Parathyroid adenoma (tissue), 2 donors: ENCODE results near the gene PNPLA1.
A peak's percentile ranks its signal among the peaks of the same experiment; 100 is the strongest.

Source experiments
- H2AFZ ChIP-seq: fragments of 300-600 bp; sonication (generic); one replicate; pipeline ENCODE4 v1.7.0; 2017; ENCODE audit warnings: antibody characterized with exemption, mild to moderate bottlenecking
- H3K27ac ChIP-seq: fragments of 300-600 bp; sonication (generic); one replicate; pipeline ENCODE4 v1.7.0; 2017
- H3K27me3 ChIP-seq: fragments of 300-600 bp; sonication (generic); one replicate; pipeline ENCODE4 v1.7.0; 2017; ENCODE audit warnings: low read length; ENCODE audit not compliant: control insufficient read depth, insufficient read depth
- H3K36me3 ChIP-seq: fragments of 300-600 bp; sonication (generic); one replicate; pipeline ENCODE4 v1.7.0; 2017; ENCODE audit warnings: low read length; ENCODE audit not compliant: control insufficient read depth, insufficient read depth
- H3K4me1 ChIP-seq: fragments of 300-600 bp; sonication (generic); one replicate; pipeline ENCODE4 v1.7.0; 2017; ENCODE audit warnings: control low read depth
- H3K4me2 ChIP-seq: fragments of 300-600 bp; sonication (generic); one replicate; pipeline ENCODE4 v1.7.0; 2017; ENCODE audit warnings: low read length
- H3K4me3 ChIP-seq: fragments of 300-600 bp; sonication (generic); one replicate; pipeline ENCODE4 v1.7.0; 2017; ENCODE audit warnings: low read depth, low read length
- H3K79me2 ChIP-seq: fragments of 300-600 bp; sonication (generic); one replicate; pipeline ENCODE4 v1.7.0; 2017; ENCODE audit warnings: control low read depth
- H3K9ac ChIP-seq: fragments of 300-600 bp; sonication (generic); one replicate; pipeline ENCODE4 v1.7.0; 2017; ENCODE audit warnings: mild to moderate bottlenecking
- H3K9me3 ChIP-seq: fragments of 300-600 bp; sonication (generic); one replicate; pipeline ENCODE4 v1.7.0; 2017; ENCODE audit warnings: low read length; ENCODE audit not compliant: control insufficient read depth
- CTCF ChIP-seq: fragments of 300-600 bp; sonication (generic); IDR thresholded peaks from one replicate; pipeline ENCODE4 v1.7.0; 2017; ENCODE audit warnings: antibody characterized with exemption, mild to moderate bottlenecking
- donor health status: primary hyperparathyroidism.

Gene PNPLA1

GRCh38 chr6:36340618-36341454 lies 71.0 kb downstream of the PNPLA1 start:
- Histone ChIP-seq H3K9me3 (no peaks in the 10 kb centered on the region), H3K79me2 (no peaks in the 10 kb centered on the region), H3K36me3 (no peaks in the 10 kb centered on the region), H3K4me2 (peak overlapping the region; percentile 49), H3K9ac (no peak overlapping the region), H3K4me3 (no peak overlapping the region), H3K27me3 (no peaks in the 10 kb centered on the region), H2AFZ (peak overlapping the region; percentile 88), H3K27ac (no peak overlapping the region), H3K4me1 (peaks cover 3% of the 10 kb centered on the region)
- TF ChIP-seq CTCF = peak; percentile 97

GRCh38 chr6:36343109-36343680 lies 73.3 kb downstream of the PNPLA1 start:
- Histone ChIP-seq H3K4me1 (peaks cover 3% of the 10 kb centered on the region), H3K4me2 (no peak overlapping the region), H3K9ac (no peak overlapping the region), H3K9me3 (no peaks in the 10 kb centered on the region), H3K27me3 (no peaks in the 10 kb centered on the region), H2AFZ (no peak overlapping the region), H3K27ac (no peak overlapping the region), H3K4me3 (no peak overlapping the region), H3K79me2 (no peaks in the 10 kb centered on the region), H3K36me3 (no peaks in the 10 kb centered on the region)
- TF ChIP-seq CTCF = no peak

GRCh38 chr6:36345681-36346466 lies 76.0 kb downstream of the PNPLA1 start:
- H3K9ac ChIP-seq = no peak overlapping the region
- H3K27ac ChIP-seq = no peak overlapping the region
- no peaks in the 10 kb centered on the region for H3K4me1 ChIP-seq
- H3K79me2 ChIP-seq = no peaks in the 10 kb centered on the region
- TF ChIP-seq CTCF = no peak
- H3K36me3 ChIP-seq = no peaks in the 10 kb centered on the region
- no peak overlapping the region for H3K4me3 ChIP-seq
- no peak overlapping the region for H2AFZ ChIP-seq
- H3K27me3 ChIP-seq = no peaks in the 10 kb centered on the region
- no peaks in the 10 kb centered on the region for H3K9me3 ChIP-seq
- no peak overlapping the region for H3K4me2 ChIP-seq

DNA sequence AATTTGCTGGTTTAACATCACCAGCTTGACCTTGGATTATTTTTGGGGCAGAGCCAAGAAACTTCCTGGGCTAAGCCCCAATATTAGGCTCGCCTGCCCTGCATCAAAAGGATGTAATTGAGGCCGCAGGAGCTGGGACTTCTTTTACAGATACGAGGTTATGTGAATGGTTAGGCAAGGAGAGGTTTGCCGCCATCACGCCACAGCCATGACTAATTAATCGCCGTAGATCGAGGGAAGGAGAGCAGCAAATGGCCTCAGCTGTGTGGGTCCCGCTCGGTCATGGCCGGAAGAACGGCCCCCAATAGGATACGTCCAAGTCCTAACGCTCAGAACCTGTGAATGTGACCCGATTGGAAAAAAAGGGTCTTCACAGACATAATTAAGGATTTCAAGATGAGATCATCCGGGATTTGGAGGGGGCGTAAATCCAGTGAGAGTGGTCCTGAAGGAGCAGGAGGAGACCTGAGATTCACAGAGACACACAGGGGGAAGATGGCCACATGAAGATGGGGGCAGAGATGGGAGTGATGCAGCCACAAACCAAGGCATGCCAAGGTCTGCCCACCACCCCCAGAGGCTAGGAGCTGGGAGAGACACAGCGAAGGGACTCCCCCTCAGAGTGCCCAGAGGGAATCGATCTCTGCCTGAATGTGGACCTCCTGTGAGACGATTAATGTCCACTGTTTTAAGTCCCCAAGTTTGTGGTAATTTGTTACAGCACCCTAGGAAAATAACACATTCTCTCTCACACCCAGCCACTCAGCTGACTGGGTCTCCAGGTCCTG lies 76.8 kb downstream of the PNPLA1 start:
- H3K4me3 ChIP-seq = no peak overlapping the region
- no peak overlapping the region for H3K9ac ChIP-seq
- no peaks in the 10 kb centered on the region for H3K27me3 ChIP-seq
- no peak overlapping the region for H3K27ac ChIP-seq
- no peak overlapping the region for H2AFZ ChIP-seq
- H3K36me3 ChIP-seq = no peaks in the 10 kb centered on the region
- no peak overlapping the region for H3K4me2 ChIP-seq
- no peaks in the 10 kb centered on the region for H3K4me1 ChIP-seq
- H3K79me2 ChIP-seq = no peaks in the 10 kb centered on the region
- no peak for TF ChIP-seq CTCF
- no peaks in the 10 kb centered on the region for H3K9me3 ChIP-seq
